K562 (cell line): ENCODE measurements around the gene ABCB6. TPM values are rescaled to one million over a fixed set of nuclear protein-coding genes. Genes with fewer than 3 reads are reported as not detected.

ENCODE experiments used
- BCL6 ChIP-seq: fragments of 250-450 bp; sonication (Bioruptor Pico); IDR thresholded peaks from 2 replicates; pipeline ENCODE4 v1.4.0; 2020
- CHD4 ChIP-seq: fragments of 200-600 bp; sonication (generic); IDR thresholded peaks from 3 replicates; pipeline ENCODE4 v1.6.1; 2012; ENCODE audit warnings: low read depth, mild to moderate bottlenecking, mixed read lengths, low read length, inconsistent platforms; ENCODE audit not compliant: insufficient read depth, insufficient replicate concordance, poor library complexity, severe bottlenecking
- HDGF ChIP-seq: fragments of 450-650 bp; IDR thresholded peaks from 2 replicates; pipeline ENCODE4 v1.6.1; 2016
- HNRNPLL ChIP-seq: fragments of 200-400 bp; formaldehyde crosslinking; IDR thresholded peaks from 2 replicates; pipeline ENCODE4 v1.6.1; 2017; ENCODE audit warnings: low read length, low read depth, mild to moderate bottlenecking; ENCODE audit not compliant: poor library complexity, severe bottlenecking
- HOXB6 ChIP-seq: fragments of 250-450 bp; sonication (Bioruptor Pico); IDR thresholded peaks from 2 replicates; pipeline ENCODE4 v1.5.1; 2022; ENCODE audit warnings: mild to moderate bottlenecking, borderline replicate concordance
- MED1 ChIP-seq: sonication (generic); formaldehyde crosslinking; IDR thresholded peaks from 2 replicates; pipeline ENCODE4 v1.8.1; 2023; ENCODE audit warnings: missing genetic modification reagents, borderline replicate concordance
- NFXL1 ChIP-seq: fragments of 450-650 bp; formaldehyde crosslinking; IDR thresholded peaks from 2 replicates; pipeline ENCODE4 v1.4.0; 2021; ENCODE audit warnings: mild to moderate bottlenecking
- RBM22 ChIP-seq: fragments of 200-400 bp; formaldehyde crosslinking; IDR thresholded peaks from 2 replicates; pipeline ENCODE4 v1.6.1; 2018; ENCODE audit warnings: low read length, low read depth; ENCODE audit not compliant: poor library complexity, severe bottlenecking
- SMAD2 ChIP-seq: fragments of 150-350 bp; IDR thresholded peaks from 2 replicates; pipeline ENCODE4 v1.6.1; 2014; ENCODE audit warnings: low read depth, mild to moderate bottlenecking, low read length
- ZNF146 ChIP-seq: IDR thresholded peaks from one replicate; pipeline ENCODE4 v1.6.1; 2018; ENCODE audit warnings: missing compliant biosample characterization; ENCODE audit not compliant: unreplicated experiment
- polyA plus RNA-seq, 8 experiments: library from polyadenylated mRNA; depleted of rRNA in 4 of 8; stranded (reverse) in 5 of 8; unstranded in 3 of 8; fragments of >200 nt; fragmentation: Nextera tagmentation in 2 of 8; fragmentation: Illumina TruSeq in 1 of 8; extraction: Ambion mirVana in 2 of 8; extraction: Trizol in 1 of 8; gene quantifications; 2 replicates each; pipeline versions ENCODE4 v1.2.1 to v1.2.3, GENCODE V29; 2011 to 2014; ENCODE audit warnings: inconsistent platforms in 1 of 8, missing spikeins in 1 of 8
- total RNA-seq, 7 experiments: library from RNA; depleted of rRNA in 6 of 7; stranded (reverse); fragments of >200 nt in 6 of 7; fragmentation: Illumina TruSeq in 2 of 7; extraction: Trizol in 2 of 7; gene quantifications; 2 replicates each; pipeline versions ENCODE4 v1.2.1 to v1.2.3, GENCODE V29; 2011 to 2021; ENCODE audit warnings: low replicate concordance in 1 of 7
- TF ChIP-seq, protein P1 (sequence below): IDR thresholded peaks from 3 replicates; pipeline ENCODE4 v1.6.1; 2011; ENCODE audit warnings: borderline replicate concordance, mild to moderate bottlenecking, moderate library complexity; ENCODE audit not compliant: insufficient read length; ENCODE audit errors: extremely low read depth
- TF ChIP-seq, protein P2 (sequence below), 2 experiments: IDR thresholded peaks; 2 replicates each; pipeline ENCODE4 v1.6.1; 2012; ENCODE audit warnings: improper control_type of control experiment in 2 of 2, low read depth in 2 of 2, low read length in 2 of 2, borderline replicate concordance in 1 of 2
- TF ChIP-seq, protein P3 (sequence below): fragments of 250-450 bp; sonication (Bioruptor Pico); IDR thresholded peaks from 2 replicates; pipeline ENCODE4 v1.4.0; 2020
- TF ChIP-seq, protein P4 (sequence below): fragments of 450-650 bp; formaldehyde crosslinking; IDR thresholded peaks from 2 replicates; pipeline ENCODE4 v1.4.0; 2022; ENCODE audit warnings: mild to moderate bottlenecking, moderate library complexity

The ABCB6 gene
- total and polyA plus RNA-seq, 9 of the 15 experiments (the other 6 are each of a cell fraction or from before 2014, with no cell fraction given), result 3.7 to 29.8 (median 16.8) TPM

DNA sequence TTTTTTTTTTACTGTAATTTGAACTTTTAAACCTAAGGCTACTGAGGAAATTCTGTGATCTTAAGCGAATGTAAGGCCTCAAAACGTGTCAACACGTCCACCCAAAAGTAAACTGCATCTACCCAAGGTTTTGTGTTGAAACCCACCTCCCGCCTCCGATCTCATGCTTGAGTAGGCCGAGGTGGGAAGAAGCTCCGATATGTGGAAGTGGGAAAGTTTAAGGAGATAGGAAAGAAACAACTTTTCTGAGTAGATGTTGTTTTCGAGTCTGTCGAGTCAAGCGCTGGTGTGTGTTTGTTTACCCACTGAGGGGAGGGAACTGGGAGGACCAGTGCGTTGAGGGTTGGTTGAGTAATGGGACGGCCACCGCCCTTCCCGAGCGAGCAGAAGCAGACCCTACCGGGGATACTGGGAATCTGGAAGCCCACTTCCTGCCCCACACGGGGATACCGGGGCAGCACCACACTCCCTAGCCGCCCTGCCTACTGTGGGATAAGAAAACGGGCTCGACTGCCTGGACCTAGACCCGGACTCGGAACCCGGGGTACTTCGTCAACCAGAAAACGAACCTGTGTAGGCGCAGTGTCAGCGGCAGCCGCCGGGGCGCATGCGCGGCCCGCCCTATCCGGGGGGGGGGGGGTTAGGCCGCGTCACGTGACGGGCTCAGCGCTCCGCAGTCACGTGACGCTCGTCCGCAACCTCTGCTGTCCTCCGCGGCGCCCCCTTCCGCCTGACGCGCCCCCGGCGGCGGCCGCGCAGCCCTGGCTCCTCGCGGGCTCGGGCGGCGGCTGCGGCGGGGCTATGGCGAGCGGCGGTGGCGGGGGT lies 41.0 kb downstream of the ABCB6 start, which contains the start of gene RETREG2 (continued):
- TF ChIP-seq CHD4, result no peak
- TF ChIP-seq SMAD2, result no peak
- TF ChIP-seq HNRNPLL, result peak; percentile 31
- TF ChIP-seq, protein P1, sequence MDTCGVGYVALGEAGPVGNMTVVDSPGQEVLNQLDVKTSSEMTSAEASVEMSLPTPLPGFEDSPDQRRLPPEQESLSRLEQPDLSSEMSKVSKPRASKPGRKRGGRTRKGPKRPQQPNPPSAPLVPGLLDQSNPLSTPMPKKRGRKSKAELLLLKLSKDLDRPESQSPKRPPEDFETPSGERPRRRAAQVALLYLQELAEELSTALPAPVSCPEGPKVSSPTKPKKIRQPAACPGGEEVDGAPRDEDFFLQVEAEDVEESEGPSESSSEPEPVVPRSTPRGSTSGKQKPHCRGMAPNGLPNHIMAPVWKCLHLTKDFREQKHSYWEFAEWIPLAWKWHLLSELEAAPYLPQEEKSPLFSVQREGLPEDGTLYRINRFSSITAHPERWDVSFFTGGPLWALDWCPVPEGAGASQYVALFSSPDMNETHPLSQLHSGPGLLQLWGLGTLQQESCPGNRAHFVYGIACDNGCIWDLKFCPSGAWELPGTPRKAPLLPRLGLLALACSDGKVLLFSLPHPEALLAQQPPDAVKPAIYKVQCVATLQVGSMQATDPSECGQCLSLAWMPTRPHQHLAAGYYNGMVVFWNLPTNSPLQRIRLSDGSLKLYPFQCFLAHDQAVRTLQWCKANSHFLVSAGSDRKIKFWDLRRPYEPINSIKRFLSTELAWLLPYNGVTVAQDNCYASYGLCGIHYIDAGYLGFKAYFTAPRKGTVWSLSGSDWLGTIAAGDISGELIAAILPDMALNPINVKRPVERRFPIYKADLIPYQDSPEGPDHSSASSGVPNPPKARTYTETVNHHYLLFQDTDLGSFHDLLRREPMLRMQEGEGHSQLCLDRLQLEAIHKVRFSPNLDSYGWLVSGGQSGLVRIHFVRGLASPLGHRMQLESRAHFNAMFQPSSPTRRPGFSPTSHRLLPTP, result no peak
- TF ChIP-seq, protein P2, sequence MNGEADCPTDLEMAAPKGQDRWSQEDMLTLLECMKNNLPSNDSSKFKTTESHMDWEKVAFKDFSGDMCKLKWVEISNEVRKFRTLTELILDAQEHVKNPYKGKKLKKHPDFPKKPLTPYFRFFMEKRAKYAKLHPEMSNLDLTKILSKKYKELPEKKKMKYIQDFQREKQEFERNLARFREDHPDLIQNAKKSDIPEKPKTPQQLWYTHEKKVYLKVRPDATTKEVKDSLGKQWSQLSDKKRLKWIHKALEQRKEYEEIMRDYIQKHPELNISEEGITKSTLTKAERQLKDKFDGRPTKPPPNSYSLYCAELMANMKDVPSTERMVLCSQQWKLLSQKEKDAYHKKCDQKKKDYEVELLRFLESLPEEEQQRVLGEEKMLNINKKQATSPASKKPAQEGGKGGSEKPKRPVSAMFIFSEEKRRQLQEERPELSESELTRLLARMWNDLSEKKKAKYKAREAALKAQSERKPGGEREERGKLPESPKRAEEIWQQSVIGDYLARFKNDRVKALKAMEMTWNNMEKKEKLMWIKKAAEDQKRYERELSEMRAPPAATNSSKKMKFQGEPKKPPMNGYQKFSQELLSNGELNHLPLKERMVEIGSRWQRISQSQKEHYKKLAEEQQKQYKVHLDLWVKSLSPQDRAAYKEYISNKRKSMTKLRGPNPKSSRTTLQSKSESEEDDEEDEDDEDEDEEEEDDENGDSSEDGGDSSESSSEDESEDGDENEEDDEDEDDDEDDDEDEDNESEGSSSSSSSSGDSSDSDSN (IDR thresholded peaks at IDR 0.05; ENCODE audit: borderline replicate concordance in 1 of 2, low read depth in 2 of 2, low read length in 2 of 2), result peak in 1 of 2 experiments; percentile 26; a peak in 1 of 4 replicates
- TF ChIP-seq RBM22, result no peak
- TF ChIP-seq, protein P3, sequence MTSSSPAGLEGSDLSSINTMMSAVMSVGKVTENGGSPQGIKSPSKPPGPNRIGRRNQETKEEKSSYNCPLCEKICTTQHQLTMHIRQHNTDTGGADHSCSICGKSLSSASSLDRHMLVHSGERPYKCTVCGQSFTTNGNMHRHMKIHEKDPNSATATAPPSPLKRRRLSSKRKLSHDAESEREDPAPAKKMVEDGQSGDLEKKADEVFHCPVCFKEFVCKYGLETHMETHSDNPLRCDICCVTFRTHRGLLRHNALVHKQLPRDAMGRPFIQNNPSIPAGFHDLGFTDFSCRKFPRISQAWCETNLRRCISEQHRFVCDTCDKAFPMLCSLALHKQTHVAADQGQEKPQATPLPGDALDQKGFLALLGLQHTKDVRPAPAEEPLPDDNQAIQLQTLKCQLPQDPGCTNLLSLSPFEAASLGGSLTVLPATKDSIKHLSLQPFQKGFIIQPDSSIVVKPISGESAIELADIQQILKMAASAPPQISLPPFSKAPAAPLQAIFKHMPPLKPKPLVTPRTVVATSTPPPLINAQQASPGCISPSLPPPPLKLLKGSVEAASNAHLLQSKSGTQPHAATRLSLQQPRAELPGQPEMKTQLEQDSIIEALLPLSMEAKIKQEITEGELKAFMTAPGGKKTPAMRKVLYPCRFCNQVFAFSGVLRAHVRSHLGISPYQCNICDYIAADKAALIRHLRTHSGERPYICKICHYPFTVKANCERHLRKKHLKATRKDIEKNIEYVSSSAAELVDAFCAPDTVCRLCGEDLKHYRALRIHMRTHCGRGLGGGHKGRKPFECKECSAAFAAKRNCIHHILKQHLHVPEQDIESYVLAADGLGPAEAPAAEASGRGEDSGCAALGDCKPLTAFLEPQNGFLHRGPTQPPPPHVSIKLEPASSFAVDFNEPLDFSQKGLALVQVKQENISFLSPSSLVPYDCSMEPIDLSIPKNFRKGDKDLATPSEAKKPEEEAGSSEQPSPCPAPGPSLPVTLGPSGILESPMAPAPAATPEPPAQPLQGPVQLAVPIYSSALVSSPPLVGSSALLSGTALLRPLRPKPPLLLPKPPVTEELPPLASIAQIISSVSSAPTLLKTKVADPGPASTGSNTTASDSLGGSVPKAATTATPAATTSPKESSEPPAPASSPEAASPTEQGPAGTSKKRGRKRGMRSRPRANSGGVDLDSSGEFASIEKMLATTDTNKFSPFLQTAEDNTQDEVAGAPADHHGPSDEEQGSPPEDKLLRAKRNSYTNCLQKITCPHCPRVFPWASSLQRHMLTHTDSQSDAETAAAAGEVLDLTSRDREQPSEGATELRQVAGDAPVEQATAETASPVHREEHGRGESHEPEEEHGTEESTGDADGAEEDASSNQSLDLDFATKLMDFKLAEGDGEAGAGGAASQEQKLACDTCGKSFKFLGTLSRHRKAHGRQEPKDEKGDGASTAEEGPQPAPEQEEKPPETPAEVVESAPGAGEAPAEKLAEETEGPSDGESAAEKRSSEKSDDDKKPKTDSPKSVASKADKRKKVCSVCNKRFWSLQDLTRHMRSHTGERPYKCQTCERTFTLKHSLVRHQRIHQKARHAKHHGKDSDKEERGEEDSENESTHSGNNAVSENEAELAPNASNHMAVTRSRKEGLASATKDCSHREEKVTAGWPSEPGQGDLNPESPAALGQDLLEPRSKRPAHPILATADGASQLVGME (CRISPR knock-in tag), result no peak
- TF ChIP-seq, protein P4, sequence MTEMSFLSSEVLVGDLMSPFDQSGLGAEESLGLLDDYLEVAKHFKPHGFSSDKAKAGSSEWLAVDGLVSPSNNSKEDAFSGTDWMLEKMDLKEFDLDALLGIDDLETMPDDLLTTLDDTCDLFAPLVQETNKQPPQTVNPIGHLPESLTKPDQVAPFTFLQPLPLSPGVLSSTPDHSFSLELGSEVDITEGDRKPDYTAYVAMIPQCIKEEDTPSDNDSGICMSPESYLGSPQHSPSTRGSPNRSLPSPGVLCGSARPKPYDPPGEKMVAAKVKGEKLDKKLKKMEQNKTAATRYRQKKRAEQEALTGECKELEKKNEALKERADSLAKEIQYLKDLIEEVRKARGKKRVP, result peak; percentile 61
- no peak for TF ChIP-seq BCL6
- TF ChIP-seq ZNF146 (CRISPR knock-in tag), result no peak
- TF ChIP-seq HOXB6 (CRISPR knock-in tag), result no peak
- TF ChIP-seq MED1 (CRISPR knock-in tag), result no peak
- TF ChIP-seq NFXL1 (CRISPR knock-in tag), result no peak
- no peak for TF ChIP-seq HDGF
